Measurements from ENCODE around the gene BUB1.
"Not testable (repeated sequence)": the region's sequence is repeated elsewhere in the genome, so short reads cannot be mapped to it uniquely, and the experiment has no call there.

Gene BUB1

DNA sequence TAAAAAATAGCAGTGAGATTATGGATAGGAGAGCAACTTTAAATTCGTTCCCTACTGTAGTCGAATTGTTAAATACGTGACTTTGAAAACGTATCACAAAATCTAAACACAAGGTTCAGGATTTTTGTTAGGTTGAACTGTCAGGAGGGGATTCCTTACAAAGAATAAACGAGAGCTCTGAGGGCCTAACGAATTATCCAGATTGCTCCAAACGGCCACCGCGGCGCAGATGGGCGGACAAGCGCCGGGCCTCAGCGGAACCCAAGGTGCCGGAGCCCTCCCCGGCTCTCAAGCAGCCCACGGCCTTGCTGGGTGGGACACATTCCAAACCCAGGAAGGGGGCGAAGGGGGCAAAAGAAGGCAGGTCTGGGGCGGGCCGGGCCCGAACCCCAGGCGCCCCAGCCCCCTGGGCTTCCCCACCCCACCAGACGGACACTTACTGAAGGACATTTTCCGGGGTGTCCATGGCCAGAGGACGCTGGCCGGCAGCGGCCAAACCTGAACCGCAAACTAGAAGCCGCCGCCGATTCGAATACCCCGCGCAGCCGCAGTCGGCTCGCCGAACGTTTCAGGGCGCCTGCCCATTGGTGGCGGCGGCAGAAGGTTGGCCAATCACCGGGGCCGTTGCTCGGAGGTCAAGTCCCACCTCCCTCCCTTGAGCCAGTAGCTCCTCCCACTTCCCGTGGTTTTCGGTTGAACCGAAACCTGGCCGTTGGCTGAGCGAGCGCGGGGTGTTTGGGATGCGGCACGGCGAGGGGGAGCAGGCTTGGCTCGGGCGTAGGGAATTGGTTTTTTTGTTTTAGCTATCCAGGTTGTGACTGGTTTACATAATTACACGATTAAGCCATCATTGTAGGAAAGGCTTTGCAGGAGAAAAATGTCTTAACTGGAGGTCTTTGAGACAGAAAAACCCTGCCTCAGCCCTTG, at the start of gene BUB1:
BUB1 (minus strand) TSS at position 534 of the 927 bp plus-strand sequence; CDS start at position 466, 68 bp downstream.
- peak; percentile 86 to 93 for DNase-seq (ENCODE audit: low read depth in 2 of 2)

DNA sequence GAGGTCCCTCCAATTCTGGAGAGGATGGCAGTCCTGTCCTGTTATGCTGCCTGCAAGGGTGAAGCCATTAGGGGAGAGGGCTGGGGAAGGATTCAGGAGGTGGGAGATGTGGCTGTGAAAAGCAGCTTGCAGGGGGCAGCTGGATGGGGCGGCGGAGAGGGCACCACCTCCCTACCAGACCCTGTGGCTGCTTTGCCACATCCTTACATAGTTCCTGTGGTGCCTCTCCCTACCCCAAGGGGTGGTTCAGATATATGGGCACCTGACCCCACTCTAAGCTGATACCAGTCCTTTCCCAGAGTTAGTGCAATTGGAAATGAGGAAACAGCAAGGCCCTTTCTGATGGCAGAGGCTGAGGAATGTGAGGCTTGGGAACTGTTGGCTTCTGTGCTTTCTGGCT, 48.4 kb upstream of the BUB1 start:
- no peak for DNase-seq (ENCODE audit: low read depth in 2 of 2)

DNA sequence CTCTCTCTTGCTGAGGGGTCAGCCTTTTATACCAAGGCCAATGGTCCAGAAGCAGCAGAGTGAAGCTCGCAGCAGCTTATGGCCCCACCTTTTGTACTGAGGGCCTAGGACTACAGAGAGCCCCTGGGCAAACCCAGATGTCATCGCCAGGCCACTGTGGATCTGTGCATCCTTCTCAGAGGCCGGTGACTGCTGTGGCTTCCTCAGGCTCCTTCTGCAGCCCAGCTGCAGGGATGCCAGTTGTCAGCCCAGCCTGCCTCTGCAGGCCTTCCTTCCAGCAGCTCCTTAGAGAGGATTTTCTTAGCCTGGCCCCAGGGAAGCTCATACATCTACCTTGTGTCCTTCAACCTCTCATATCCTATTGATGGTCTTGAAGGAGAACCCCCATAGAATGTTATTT, 48.0 kb upstream of the BUB1 start:
- DNase-seq (ENCODE audit: low read depth in 2 of 2) = no peak

DNA sequence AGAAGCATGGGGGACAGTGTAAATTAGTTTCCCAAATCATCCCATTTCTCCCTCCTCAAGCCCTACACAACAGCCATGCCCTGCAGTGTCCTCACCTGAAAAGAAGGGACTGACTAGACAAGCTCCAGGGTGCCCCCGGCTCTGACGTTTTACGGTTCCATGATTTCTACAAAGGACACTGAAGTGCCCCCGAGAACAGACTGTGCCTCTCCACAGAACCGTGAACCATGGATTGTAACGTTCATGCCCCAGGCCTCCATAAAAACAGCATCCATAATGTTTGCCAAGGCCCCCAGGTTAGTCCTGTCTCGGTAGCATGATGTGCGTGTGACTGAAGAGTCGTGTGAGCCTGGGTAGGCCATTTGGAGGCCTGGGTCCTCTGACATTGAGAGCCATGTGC, 47.5 kb upstream of the BUB1 start:
- no peak for DNase-seq (ENCODE audit: low read depth in 2 of 2)

GRCh38 chr2:110724820-110725219, 47.0 kb upstream of the BUB1 start:
- DNase-seq (ENCODE audit: low read depth in 2 of 2) = no peak

- no peak for DNase-seq (ENCODE audit: low read depth in 2 of 2)
These were observed 42.7 kb upstream of the BUB1 start for GRCh38 chr2:110720547-110720946.

GRCh38 chr2:110718990-110719389, 41.1 kb upstream of the BUB1 start:
- DNase-seq (ENCODE audit: low read depth in 2 of 2) = no peak

DNA sequence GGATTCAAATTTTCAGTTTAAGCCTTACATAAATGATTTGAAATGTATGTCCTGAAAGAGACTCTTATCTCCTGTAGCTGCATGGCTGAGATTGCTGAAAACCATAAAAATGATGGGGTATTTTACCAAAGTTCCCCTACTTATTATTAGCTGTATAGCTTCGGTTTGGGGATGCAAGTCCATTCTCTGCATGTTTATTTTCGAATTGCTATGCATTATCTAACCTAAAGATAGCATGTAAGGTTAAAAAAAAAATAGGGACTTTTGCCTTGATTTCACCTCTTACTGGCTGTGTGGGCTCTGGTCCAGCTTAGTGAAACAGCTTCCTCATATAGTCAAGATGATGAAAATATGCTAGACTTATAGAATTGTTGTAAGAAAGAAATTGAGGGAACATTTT, 40.5 kb upstream of the BUB1 start:
- DNase-seq (ENCODE audit: low read depth in 2 of 2) = no peak

DNA sequence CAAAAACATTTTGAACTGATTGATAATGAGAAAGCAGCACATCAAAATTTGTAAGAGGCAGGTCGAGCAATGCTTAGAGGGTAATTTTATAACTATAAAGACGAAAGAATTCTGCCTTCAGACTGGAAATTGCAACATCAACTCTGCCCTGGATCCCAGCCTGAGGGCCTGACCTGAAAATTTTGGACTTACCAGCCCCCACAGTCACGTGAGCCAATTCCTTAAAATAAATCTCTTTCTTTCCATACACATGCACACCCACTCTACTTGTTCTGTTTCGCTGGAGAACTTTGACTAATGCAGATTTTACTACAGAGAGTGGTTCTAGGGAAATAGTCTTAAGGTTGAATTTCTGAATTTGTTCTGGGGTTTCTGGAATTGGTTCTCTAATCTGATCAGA, 39.9 kb upstream of the BUB1 start:
- DNase-seq (ENCODE audit: low read depth in 2 of 2) = no peak

- no peak for DNase-seq (ENCODE audit: low read depth in 2 of 2)
These were observed 39.2 kb upstream of the BUB1 start for GRCh38 chr2:110716959-110717645.

DNA sequence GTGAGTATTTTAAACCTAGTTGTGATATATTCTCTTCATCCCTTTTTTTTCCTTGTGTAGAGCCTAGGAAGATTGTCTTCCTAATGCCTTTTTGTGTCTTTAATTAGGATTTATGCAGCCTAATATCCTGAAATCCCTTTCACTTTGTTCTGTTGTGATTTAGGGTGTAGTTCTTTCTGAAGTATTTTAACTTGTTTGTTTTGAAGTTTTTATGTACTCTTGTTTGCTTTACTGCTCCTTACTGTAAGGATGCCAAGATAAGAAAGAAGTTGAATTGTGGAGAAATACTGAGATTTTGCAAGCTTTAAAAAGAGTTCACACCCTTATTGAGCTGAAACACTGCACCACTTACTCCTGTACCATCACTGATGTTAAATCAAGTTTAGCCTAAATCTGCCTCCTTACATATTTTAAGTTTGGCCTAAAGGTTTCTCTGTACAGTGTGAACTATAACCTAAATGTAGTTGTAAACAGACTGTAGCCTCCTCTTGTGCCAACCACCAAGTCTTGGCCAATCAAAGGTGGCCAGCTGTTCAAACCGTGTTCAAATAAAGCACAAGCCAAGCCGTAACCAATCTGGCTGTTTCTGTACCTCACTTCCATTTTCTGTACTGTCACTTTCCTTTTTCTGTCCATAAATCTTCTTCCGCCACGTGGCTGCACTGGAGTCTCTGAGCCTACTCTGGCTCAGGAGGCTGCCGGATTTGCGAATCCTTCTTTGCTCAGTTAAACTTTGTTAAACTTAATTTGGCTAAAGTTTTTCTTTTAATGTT, 36.8 kb upstream of the BUB1 start:
- no peak for DNase-seq (ENCODE audit: low read depth in 2 of 2)

- DNase-seq (ENCODE audit: low read depth in 2 of 2) = no peak
These were observed 35.9 kb upstream of the BUB1 start for GRCh38 chr2:110713513-110714362.

- DNase-seq (ENCODE audit: low read depth in 2 of 2) = no peak
These were observed 34.9 kb upstream of the BUB1 start for GRCh38 chr2:110712737-110713136.

DNA sequence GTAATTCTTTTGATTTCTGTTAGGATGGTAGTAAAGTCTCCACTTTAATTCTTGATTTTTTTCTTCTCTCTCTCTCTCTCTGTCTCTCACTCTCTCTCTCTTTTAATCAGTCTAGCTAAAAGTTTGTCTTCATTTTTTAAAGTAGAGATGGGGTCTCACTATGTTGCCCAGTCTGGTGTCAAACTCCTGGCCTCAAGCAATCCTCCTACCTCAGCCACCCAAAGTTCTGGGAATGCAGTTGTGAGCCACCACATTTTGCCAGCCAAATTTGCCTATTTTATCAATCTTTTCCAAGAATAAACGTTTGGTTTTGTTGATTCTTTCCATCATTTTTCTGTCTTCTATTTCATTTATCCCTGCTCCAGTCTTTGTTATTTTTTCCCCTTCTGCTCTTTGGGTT, 30.6 kb upstream of the BUB1 start:
- DNase-seq (ENCODE audit: low read depth in 2 of 2) = no peak

DNA sequence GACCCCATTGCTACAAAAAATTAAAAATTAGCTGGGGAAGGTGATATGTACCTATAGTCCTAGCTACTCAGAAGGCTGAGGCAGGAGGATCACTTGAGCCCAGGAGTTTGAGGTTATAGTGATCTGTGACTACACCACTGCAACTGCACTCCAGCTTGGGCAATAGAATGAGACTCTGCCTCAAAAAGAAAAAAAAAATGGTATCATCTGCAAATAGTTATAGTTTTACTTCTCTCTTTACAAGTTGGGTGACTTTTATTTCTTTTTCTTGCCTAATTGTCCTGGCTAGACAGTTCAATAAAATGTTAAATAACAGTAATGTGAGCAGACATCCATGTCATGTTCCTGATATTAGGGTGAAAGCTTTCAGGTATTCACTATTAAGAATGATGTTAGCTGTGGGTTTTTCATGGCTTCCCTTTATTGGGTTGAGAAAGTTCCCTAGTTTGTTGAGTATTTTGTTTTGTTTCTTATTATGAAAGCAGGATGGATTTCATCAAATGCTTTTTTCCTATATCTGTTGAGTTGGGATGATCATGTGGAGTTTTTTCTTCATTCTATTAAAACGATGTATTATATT, 29.6 kb upstream of the BUB1 start:
- no peak for DNase-seq (ENCODE audit: low read depth in 2 of 2)

DNA sequence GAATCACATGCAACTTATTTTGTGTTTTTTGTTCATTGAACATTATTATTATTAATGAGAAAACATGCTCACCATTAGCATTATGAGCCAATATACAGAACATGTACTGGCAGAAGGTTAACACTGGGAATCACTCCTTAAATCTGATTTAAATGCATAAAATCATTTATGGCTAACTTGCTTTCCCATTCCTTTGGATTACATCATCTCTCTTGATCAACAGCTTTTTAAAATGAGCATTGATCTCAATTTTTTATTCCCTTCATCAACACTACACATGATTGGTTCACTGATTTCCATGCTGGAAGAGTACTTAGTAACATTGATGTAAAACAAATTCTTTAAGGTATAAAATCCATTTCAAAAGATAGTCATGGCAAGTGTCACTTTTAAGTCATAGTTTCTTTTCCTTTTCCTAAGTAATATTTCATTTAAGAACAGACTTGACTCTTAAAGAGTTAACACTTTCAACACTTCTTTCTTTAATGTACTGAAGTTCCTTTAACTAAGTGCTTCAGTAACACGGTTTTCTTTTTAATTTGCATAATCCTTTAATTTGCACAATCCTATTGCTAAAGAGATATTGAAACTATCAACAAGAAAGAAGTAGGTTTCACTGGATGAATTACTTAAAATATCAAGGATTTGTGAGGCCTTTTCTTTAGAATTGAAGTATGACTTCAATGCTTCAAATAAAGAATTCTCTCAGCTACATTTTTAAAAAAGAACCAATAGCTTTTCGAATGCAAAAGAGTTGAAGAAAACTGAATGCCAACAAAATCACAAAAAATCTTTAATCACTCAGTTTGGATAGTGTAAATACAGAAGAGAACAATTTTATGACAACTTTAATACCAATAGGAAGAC, 24.9 kb upstream of the BUB1 start:
- no peak for DNase-seq (ENCODE audit: low read depth in 2 of 2)

GRCh38 chr2:110698253-110698652, 20.4 kb upstream of the BUB1 start:
- not testable (repeated sequence) for DNase-seq (ENCODE audit: low read depth in 2 of 2)

DNA sequence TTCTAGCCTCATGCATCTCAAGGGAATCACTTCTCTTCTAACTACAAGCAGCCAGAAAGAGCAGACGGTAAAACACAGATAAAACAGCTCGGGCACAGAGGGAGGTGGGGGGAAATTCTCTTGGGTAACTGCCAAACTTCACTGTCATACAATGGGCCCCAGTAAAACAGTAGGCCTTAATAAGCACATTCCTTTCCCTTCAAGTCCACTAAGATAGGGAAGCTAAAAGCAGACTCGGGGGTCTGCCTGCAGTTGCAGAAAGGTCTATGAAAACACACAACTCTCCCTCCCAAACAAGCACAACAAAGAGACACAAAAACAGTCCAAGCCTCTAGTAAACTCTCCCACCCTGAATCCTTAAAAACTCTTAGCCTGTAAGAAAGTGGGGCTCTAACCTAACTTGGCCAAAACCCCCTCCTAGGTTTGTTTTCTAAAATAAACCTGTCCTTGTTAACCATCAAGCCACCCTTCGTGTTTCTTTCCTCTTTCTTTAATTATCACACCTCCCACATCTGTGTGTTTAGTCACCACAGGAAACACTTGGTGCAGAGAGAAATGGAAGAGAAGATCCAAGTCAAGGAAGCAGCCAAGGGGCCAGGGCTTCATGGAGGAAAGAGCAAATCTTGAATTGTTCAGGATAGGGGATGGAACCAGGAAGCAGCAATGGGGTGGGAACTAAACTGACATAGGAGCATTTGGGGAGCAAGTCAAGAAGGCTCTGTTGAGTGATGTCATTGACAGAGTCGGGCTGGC, 17.5 kb upstream of the BUB1 start:
- DNase-seq (ENCODE audit: low read depth in 2 of 2) = not testable (repeated sequence)

DNA sequence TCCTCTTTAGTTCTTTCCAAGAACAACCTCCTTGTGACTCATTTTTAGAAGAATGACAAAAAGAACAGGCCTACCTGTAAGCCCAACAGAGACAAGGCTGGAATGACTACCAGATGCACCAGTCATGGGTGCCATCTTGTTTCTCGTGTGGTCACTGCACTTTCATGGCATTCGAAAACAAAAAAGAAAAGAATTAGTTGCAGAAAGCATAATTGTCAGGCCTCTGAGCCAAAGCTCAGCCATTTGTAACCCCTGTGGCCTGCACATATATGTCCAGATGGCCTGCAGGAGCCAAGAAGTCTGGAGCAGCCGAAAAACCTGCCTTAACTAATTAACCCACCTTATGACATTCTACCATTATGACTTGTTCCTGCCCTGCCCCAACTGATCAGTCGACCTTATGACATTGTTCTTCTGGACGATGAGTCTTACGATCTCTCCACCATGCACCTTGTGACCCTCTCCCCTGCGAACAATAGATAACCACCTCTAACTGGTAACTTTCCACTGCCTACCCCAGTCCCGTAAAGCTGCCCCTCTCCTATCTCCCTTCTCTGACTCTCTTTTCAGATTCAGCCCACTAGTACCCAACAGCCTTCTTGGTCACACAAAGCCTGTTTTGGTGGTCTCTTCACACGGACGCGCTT, 13.9 kb upstream of the BUB1 start:
- no peak for DNase-seq (ENCODE audit: low read depth in 2 of 2)
